Mesenchymal stem cell (in vitro differentiated cells and primary cell): ENCODE data around the gene GJB5.
"Not testable (repeated sequence)": the region's sequence is repeated elsewhere in the genome, so short reads cannot be mapped to it uniquely, and the experiment has no call there.

Source experiments
- DNase-seq: peaks from one replicate; pipeline ENCODE4 v3.0.0-alpha.2; 2013
- H2AFZ ChIP-seq: one replicate; pipeline ENCODE4 v1.6.1; 2013; ENCODE audit warnings: low read depth, mild to moderate bottlenecking, control low read depth, inconsistent platforms, low read length, moderate library complexity
- H2AK5ac ChIP-seq: 2 replicates; pipeline ENCODE4 v1.6.1; 2013; ENCODE audit warnings: low read length, moderate library complexity, mild to moderate bottlenecking, inconsistent platforms; ENCODE audit not compliant: severe bottlenecking
- H2BK120ac ChIP-seq: one replicate; pipeline ENCODE4 v1.6.1; 2013; ENCODE audit warnings: low read depth, mild to moderate bottlenecking, inconsistent platforms, low read length, moderate library complexity
- H2BK12ac ChIP-seq, 2 experiments: one replicate each; pipeline ENCODE4 v1.6.1; 2013; ENCODE audit warnings: inconsistent platforms in 2 of 2, low read length in 2 of 2, mild to moderate bottlenecking in 2 of 2, moderate library complexity in 2 of 2, control low read depth in 1 of 2
- H2BK15ac ChIP-seq: one replicate; pipeline ENCODE4 v1.6.1; 2013; ENCODE audit warnings: mild to moderate bottlenecking, low read depth, inconsistent platforms; ENCODE audit not compliant: poor library complexity, severe bottlenecking
- H2BK5ac ChIP-seq: 2 replicates; pipeline ENCODE4 v1.6.1; 2013; ENCODE audit warnings: low read depth, mild to moderate bottlenecking, low read length, control low read depth, inconsistent platforms; ENCODE audit not compliant: poor library complexity, severe bottlenecking
- H3K14ac ChIP-seq, 2 experiments: one replicate each; pipeline ENCODE4 v1.6.1; 2013; ENCODE audit warnings: inconsistent platforms in 2 of 2, low read length in 2 of 2, control low read depth in 1 of 2, mild to moderate bottlenecking in 1 of 2, moderate library complexity in 1 of 2
- H3K18ac ChIP-seq, 2 experiments: one replicate each; pipeline ENCODE4 v1.6.1; 2013; ENCODE audit warnings: inconsistent platforms in 2 of 2, low read length in 2 of 2, control low read depth in 1 of 2, low read depth in 1 of 2, mild to moderate bottlenecking in 1 of 2
- H3K23ac ChIP-seq, 2 experiments: one replicate each; pipeline ENCODE4 v1.6.1; 2013; ENCODE audit warnings: inconsistent platforms in 2 of 2, low read length in 2 of 2, mild to moderate bottlenecking in 2 of 2, moderate library complexity in 2 of 2, control low read depth in 1 of 2
- H3K27ac ChIP-seq: 2 replicates; pipeline ENCODE4 v1.5.1; 2013; ENCODE audit warnings: mild to moderate bottlenecking, moderate library complexity, low read length, control low read depth, inconsistent platforms; ENCODE audit not compliant: poor library complexity, severe bottlenecking
- H3K27me3 ChIP-seq, 2 experiments: 2 replicates each; pipeline versions ENCODE4 v1.6.1 to v1.7.0; 2013; ENCODE audit warnings: low read length in 2 of 2, mild to moderate bottlenecking in 2 of 2, moderate library complexity in 2 of 2, control low read depth in 1 of 2, inconsistent platforms in 1 of 2; ENCODE audit not compliant: control insufficient read depth in 1 of 2, insufficient read depth in 1 of 2
- H3K36me3 ChIP-seq, 2 experiments: 2 replicates each; pipeline versions ENCODE4 v1.6.1 to v1.7.0; 2013; ENCODE audit warnings: low read length in 2 of 2, control low read depth in 1 of 2, inconsistent platforms in 1 of 2, low read depth in 1 of 2, mild to moderate bottlenecking in 1 of 2; ENCODE audit not compliant: insufficient read depth in 2 of 2, control insufficient read depth in 1 of 2
- H3K4ac ChIP-seq, 2 experiments: one replicate each; pipeline ENCODE4 v1.6.1; 2013; ENCODE audit warnings: inconsistent platforms in 2 of 2, low read length in 2 of 2, mild to moderate bottlenecking in 2 of 2, moderate library complexity in 2 of 2, control low read depth in 1 of 2, low read depth in 1 of 2
- H3K4me1 ChIP-seq: 2 replicates; pipeline ENCODE4 v1.6.1; 2013; ENCODE audit warnings: low read depth, low read length, control low read depth; ENCODE audit not compliant: control insufficient read depth, insufficient read depth
- H3K4me2 ChIP-seq: 2 replicates; pipeline ENCODE4 v1.6.1; 2013; ENCODE audit warnings: low read length, mild to moderate bottlenecking, inconsistent platforms; ENCODE audit not compliant: poor library complexity, severe bottlenecking
- H3K4me3 ChIP-seq, 2 experiments: 2 replicates each; pipeline versions ENCODE4 v1.5.1 to v1.7.0; 2013; ENCODE audit warnings: low read length in 2 of 2, mild to moderate bottlenecking in 2 of 2, control low read depth in 1 of 2, low read depth in 1 of 2; ENCODE audit not compliant: insufficient read depth in 1 of 2
- H3K79me1 ChIP-seq: replicated peaks from 2 replicates; pipeline ENCODE4 v1.6.1; 2013; ENCODE audit warnings: mild to moderate bottlenecking, control low read depth, low read length, inconsistent platforms; ENCODE audit not compliant: poor library complexity, severe bottlenecking
- H3K9ac ChIP-seq: 2 replicates; pipeline ENCODE4 v1.7.0; 2013; ENCODE audit warnings: mild to moderate bottlenecking, low read length, moderate library complexity
- H3K9me3 ChIP-seq: 2 replicates; pipeline ENCODE4 v1.7.0; 2013; ENCODE audit warnings: mild to moderate bottlenecking, low read length; ENCODE audit not compliant: control insufficient read depth
- H4K8ac ChIP-seq: one replicate; pipeline ENCODE4 v1.6.1; 2013; ENCODE audit warnings: inconsistent platforms, mild to moderate bottlenecking, low read length, moderate library complexity
- H4K91ac ChIP-seq: one replicate; pipeline ENCODE4 v1.6.1; 2013; ENCODE audit warnings: mild to moderate bottlenecking, low read length, inconsistent platforms
- WGBS: methylation state at CpG from one replicate; pipeline ENCODE4 v1.1.7; 2013; ENCODE audit warnings: mixed read lengths; 5-methylcytosine and 5-hydroxymethylcytosine counted together

The GJB5 gene

GRCh38 chr1:34737236-34737635, 17.6 kb upstream of the GJB5 start:
- not testable (repeated sequence) for H3K79me1 ChIP-seq, DNase-seq, H2BK15ac ChIP-seq, H2AFZ ChIP-seq, H3K4me2 ChIP-seq, H2BK120ac ChIP-seq, H2BK12ac ChIP-seq, H3K4me3 ChIP-seq, H3K23ac ChIP-seq, H3K9ac ChIP-seq, H3K9me3 ChIP-seq, H4K8ac ChIP-seq, H3K4ac ChIP-seq, H2BK5ac ChIP-seq, H3K18ac ChIP-seq, H3K27ac ChIP-seq, H2AK5ac ChIP-seq, H3K36me3 ChIP-seq, H3K14ac ChIP-seq, H4K91ac ChIP-seq, H3K4me1 ChIP-seq
- H3K27me3 ChIP-seq: peaks cover 9 to 67% of the 10 kb centered on the region in 2 experiments
- WGBS: 85% methylated on average over 11 of the region's 12 CpGs

GRCh38 chr1:34739613-34740012, 15.2 kb upstream of the GJB5 start:
- H4K8ac ChIP-seq: no peak overlapping the region
- H3K9me3 ChIP-seq: no peaks in the 10 kb centered on the region
- no peak overlapping the region for H2AK5ac ChIP-seq
- peaks cover 14 to 76% of the 10 kb centered on the region in 2 experiments for H3K27me3 ChIP-seq
- no peak overlapping the region for H2BK5ac ChIP-seq
- WGBS: 64% methylated on average over 3 of the region's 3 CpGs
- no peak overlapping the region for H3K27ac ChIP-seq
- no peak overlapping the region for H3K23ac ChIP-seq
- no peak overlapping the region for H2AFZ ChIP-seq
- no peaks in the 10 kb centered on the region for H3K79me1 ChIP-seq
- H3K4me1 ChIP-seq: no peaks in the 10 kb centered on the region
- H3K4me2 ChIP-seq: no peak overlapping the region
- no peak overlapping the region for H2BK12ac ChIP-seq
- DNase-seq: no peak
- H3K9ac ChIP-seq: no peak overlapping the region
- H2BK120ac ChIP-seq: no peak overlapping the region
- no peaks in the 10 kb centered on the region for H3K36me3 ChIP-seq
- H4K91ac ChIP-seq: no peak overlapping the region
- no peak overlapping the region for H3K4ac ChIP-seq
- H3K4me3 ChIP-seq: no peak overlapping the region
- H3K18ac ChIP-seq: no peak overlapping the region
- H3K14ac ChIP-seq: no peak overlapping the region
- no peak overlapping the region for H2BK15ac ChIP-seq

- Histone ChIP-seq H3K14ac (no peak overlapping the region), H3K4me3 (no peak overlapping the region), H2BK12ac (no peak overlapping the region), H3K36me3 (no peaks in the 10 kb centered on the region), H3K9me3 (no peaks in the 10 kb centered on the region), H3K4me1 (no peaks in the 10 kb centered on the region), H4K8ac (no peak overlapping the region), H3K27ac (no peak overlapping the region), H2BK15ac (no peak overlapping the region), H2AK5ac (no peak overlapping the region), H2BK120ac (no peak overlapping the region), H3K4me2 (no peak overlapping the region), H3K4ac (no peak overlapping the region), H2AFZ (no peak overlapping the region), H3K27me3 (peaks cover 15 to 78% of the 10 kb centered on the region in 2 experiments), H3K18ac (no peak overlapping the region), H3K79me1 (no peaks in the 10 kb centered on the region), H4K91ac (no peak overlapping the region), H3K9ac (no peak overlapping the region), H2BK5ac (no peak overlapping the region), H3K23ac (no peak overlapping the region)
- 62% methylated on average over 18 of the region's 18 CpGs for WGBS
- DNase-seq: no peak
These were observed 14.5 kb upstream of the GJB5 start for GRCh38 chr1:34740161-34740868.

- no peak overlapping the region for H2BK12ac ChIP-seq
- H3K79me1 ChIP-seq: no peaks in the 10 kb centered on the region
- H2AFZ ChIP-seq: no peak overlapping the region
- no peak overlapping the region for H4K91ac ChIP-seq
- no peak overlapping the region for H3K4ac ChIP-seq
- no peaks in the 10 kb centered on the region for H3K4me1 ChIP-seq
- peak; percentile 47 for DNase-seq
- no peaks in the 10 kb centered on the region for H3K36me3 ChIP-seq
- H2BK120ac ChIP-seq: no peak overlapping the region
- no peak overlapping the region for H3K27ac ChIP-seq
- H4K8ac ChIP-seq: no peak overlapping the region
- H2BK5ac ChIP-seq: no peak overlapping the region
- H3K18ac ChIP-seq: no peak overlapping the region
- no peak overlapping the region for H3K14ac ChIP-seq
- no peak overlapping the region for H2AK5ac ChIP-seq
- no peak overlapping the region for H3K23ac ChIP-seq
- H3K27me3 ChIP-seq: peaks cover 15 to 86% of the 10 kb centered on the region in 2 experiments
- H3K9me3 ChIP-seq: no peaks in the 10 kb centered on the region
- no peak overlapping the region for H3K4me2 ChIP-seq
- H2BK15ac ChIP-seq: no peak overlapping the region
- no peak overlapping the region for H3K4me3 ChIP-seq
- WGBS: 13% methylated on average over 16 of the region's 16 CpGs
- no peak overlapping the region for H3K9ac ChIP-seq
These were observed 12.1 kb upstream of the GJB5 start for GRCh38 chr1:34742667-34743270.
